ENCODE results near the gene CFAP97D1. TPM values are rescaled to one million over a fixed set of nuclear protein-coding genes. Genes with fewer than 3 reads are reported as not detected.

CFAP97D1 gene
- total RNA-seq, 2 donors from 2014 or later: not detected

GRCh38 chr17:43834106-43834505 lies 53.9 kb downstream of the CFAP97D1 start:
- H3K4me3 ChIP-seq (ENCODE audit: low read length): no peak overlapping the region
- no peak overlapping the region for H3K9ac ChIP-seq (ENCODE audit: extremely low read depth, low read length, poor library complexity, severe bottlenecking)
- H3K27ac ChIP-seq (ENCODE audit: low read depth, low read length): no peak overlapping the region
- peaks cover 8% of the 10 kb centered on the region for H3K9me3 ChIP-seq (ENCODE audit: control insufficient read depth, low read length)
- Mint-ChIP-seq H3K4me3 (peak overlapping the region; percentile 66), H3K4me1 (peaks cover 24% of the 10 kb centered on the region), H3K36me3 (ENCODE audit: low read depth) (no peaks in the 10 kb centered on the region), H3K27ac (no peak overlapping the region), H3K9me3 (peaks cover 15% of the 10 kb centered on the region), H3K27me3 (ENCODE audit: insufficient read depth) (peaks cover 42% of the 10 kb centered on the region)
- H3K4me1 ChIP-seq (ENCODE audit: control insufficient read depth, insufficient read depth, low read length): no peaks in the 10 kb centered on the region
- no peak for TF ChIP-seq CTCF (conservative IDR thresholded peaks at IDR 0.05)
- DNase-seq: no peak
- H3K36me3 ChIP-seq (ENCODE audit: control insufficient read depth, insufficient read depth, low read length): no peaks in the 10 kb centered on the region
- 90 to 100% methylated on average over 1 to 2 of the region's 2 CpGs for WGBS, 2 experiments (ENCODE audit: insufficient coverage in 1 of 2, insufficient read length in 1 of 2)
- H3K27me3 ChIP-seq (ENCODE audit: control insufficient read depth, insufficient read depth, low read length, poor library complexity, severe bottlenecking): peaks cover 16% of the 10 kb centered on the region

Other genes with a start within 250 kb of the CFAP97D1 start
- gene ETV4, start 234.1 kb upstream of the CFAP97D1 start, total RNA-seq: 10 to 100 TPM; 51.1 to 83.0 TPM
- gene MEOX1, start 118.5 kb upstream of the CFAP97D1 start, total RNA-seq: not detected
- gene SOST, start 21.6 kb upstream of the CFAP97D1 start, total RNA-seq: not detected
- 10 to 100 TPM; 25.4 to 31.0 TPM for gene DUSP3, start 1.5 kb upstream of the CFAP97D1 start, total RNA-seq
- gene MPP3, start 52.7 kb downstream of the CFAP97D1 start, total RNA-seq: 1 to 10 TPM; 5.8 to 6.8 TPM
- gene CD300LG, start 66.7 kb downstream of the CFAP97D1 start, total RNA-seq: not detected
- gene MPP2, start 127.1 kb downstream of the CFAP97D1 start, total RNA-seq: 10 to 100 TPM; 16.2 to 18.3 TPM
- gene PPY, start 162.0 kb downstream of the CFAP97D1 start, total RNA-seq: not detected
- gene PYY, start 173.5 kb downstream of the CFAP97D1 start, total RNA-seq: 1 to 10 TPM; 1.3 to 1.4 TPM
- gene NAGS, start 224.2 kb downstream of the CFAP97D1 start, total RNA-seq: 1 to 10 TPM; 1.4 to 2.1 TPM
- 10 to 100 TPM; 27.2 to 27.7 TPM for gene TMEM101, start 234.5 kb downstream of the CFAP97D1 start, total RNA-seq